HG02610 (cell line): ENCODE data around the gene DEPP1.
A peak's percentile ranks its signal among the peaks of the same experiment; 100 is the strongest.

ENCODE experiments used
- ATAC-seq: cut with Tn5 transposase; IDR thresholded peaks from one replicate; pipeline ENCODE4 v1.9.1; 2021; ENCODE audit warnings: mild to moderate bottlenecking, moderate library complexity; ENCODE audit not compliant: unreplicated experiment

The DEPP1 gene

DNA sequence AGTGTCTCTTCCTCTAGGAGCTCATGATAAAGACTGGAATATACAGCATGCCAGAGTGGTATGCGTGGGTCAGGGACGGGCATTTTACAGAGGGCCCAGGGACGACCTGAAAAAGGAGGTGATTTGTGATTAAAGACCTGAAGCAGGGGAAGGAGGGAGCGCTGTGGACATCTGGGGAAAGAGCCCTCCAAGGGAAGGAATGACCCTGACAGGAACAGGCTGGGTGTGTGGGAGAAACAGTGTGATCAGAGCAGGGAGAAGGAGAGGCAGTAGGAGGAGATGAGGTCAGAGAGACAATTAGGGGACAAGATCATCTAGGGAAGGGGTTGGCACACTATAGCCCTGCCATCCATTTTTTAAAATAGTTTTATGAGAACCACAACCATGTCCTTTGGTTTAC lies 22.4 kb downstream of the DEPP1 start:
- no peak for ATAC-seq

DNA sequence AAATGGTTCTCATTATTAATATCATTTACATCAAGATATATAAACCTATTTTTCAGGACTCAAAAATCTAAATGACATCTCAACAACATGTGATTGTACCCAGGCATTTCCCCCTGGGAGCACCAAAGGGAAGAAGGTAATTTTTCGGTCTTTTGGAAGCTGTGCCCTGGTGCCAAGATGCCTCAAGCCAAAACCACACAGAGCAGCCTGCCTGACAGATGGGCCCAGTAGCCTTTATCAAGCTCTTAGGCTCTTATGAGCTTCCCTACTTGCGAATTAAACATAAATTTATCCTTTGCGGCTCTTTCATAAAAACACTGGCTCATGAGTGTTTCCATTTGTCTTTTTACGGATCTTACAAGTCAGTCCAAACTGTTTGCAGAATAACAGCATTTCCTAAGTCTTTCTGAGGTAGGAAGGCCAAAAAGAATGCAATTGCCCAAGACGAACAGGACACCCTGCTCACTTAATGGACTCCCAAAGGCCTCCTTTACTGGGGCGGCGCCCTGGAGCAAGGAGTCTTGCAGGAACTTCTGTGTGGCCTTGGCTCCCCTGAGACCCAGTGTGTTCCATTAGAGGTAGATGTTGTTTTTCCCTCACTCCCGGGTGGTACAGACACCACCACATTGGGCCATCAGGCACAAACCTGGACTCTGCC lies 23.1 kb downstream of the DEPP1 start:
- ATAC-seq = no peak

DNA sequence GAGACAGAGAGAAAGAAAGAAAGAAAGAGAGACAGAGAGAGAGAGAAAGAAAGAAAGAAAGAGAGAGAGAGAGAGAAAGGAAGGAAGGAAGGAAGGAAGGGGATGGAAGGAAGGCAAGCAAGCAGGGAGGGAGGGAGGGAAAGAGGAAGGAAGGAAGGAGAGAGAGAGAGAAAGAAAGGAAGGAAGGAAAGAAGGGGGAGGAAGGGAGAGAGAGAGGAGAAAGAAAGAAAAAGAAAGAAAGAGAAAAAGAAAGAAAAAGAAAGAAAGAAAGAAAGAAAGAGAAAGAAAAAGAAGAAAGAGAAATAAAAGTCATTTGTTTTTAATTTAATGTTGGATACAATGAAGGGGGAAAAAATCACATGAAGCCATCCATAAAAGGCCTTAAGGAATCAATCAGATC lies 23.6 kb downstream of the DEPP1 start:
- ATAC-seq = no peak

DNA sequence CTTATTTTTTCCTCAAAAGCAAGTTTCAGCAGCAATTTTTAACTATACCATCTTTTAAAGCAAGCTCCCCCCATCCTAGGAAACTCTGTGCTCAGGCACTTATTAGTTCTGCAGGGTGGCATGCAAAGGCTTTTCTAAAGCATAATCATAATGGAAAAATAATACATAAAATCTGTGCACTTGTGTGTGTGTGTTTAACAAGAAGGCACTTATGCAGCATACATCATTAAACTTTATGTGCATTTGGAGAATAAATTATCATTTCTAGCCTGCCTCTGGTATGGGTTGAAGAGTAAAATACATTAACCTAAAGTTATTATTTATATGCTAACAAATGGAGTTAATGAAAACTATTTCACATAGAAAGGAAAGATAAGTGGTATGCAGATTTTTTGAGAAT lies 24.6 kb downstream of the DEPP1 start:
- no peak for ATAC-seq

DNA sequence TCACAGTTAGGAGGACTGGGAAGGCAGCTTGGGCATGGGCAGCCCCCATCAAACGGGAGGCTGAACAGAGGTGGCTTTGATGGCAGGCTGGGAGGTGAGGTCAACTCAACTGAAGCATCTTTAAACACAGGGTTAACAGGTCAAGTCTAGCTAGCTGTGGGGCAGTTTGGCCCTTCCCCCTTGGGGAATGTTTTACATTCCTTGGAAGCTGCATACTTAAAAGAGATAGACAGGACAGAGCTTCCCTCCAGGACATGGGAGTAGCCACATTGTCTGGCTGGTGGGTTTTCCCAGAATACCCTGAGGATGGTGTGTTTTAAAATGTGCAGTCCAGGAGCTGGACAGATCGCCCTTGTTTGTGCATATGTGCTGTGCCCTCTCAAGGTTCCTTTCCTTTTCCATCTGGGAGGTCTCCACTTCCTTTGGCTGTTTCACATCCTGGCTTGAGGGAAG lies 25.8 kb downstream of the DEPP1 start:
- no peak for ATAC-seq

DNA sequence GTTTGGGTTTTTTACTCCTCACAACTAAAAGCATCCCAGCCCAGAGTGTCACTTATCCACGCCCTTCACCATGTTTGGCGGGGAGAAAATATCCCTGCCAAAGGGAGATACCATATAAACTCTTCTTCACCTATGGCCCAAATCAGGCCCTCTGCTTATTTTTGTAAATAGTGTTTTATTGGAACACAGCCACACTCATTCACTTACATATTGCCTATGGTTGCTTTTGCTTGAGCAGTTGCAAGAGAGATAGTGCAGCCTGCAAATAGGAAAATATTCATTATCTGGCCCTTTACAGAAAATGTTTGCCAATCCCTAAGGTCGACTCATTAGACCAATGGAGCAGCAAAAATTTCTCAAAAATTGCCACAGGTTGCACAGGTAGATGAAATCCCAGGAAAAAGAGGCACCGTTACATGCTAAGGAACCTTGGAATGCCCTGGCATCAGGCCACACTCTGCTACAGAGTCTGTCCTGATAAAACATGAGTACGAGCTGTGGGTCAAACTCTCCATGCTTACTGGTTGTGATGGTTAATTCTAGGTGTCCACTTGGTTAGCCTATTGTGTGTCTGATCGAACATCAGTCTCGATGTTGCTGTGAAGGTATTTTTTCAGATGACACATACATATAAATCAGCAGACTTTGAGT lies 26.9 kb downstream of the DEPP1 start:
- no peak for ATAC-seq

DNA sequence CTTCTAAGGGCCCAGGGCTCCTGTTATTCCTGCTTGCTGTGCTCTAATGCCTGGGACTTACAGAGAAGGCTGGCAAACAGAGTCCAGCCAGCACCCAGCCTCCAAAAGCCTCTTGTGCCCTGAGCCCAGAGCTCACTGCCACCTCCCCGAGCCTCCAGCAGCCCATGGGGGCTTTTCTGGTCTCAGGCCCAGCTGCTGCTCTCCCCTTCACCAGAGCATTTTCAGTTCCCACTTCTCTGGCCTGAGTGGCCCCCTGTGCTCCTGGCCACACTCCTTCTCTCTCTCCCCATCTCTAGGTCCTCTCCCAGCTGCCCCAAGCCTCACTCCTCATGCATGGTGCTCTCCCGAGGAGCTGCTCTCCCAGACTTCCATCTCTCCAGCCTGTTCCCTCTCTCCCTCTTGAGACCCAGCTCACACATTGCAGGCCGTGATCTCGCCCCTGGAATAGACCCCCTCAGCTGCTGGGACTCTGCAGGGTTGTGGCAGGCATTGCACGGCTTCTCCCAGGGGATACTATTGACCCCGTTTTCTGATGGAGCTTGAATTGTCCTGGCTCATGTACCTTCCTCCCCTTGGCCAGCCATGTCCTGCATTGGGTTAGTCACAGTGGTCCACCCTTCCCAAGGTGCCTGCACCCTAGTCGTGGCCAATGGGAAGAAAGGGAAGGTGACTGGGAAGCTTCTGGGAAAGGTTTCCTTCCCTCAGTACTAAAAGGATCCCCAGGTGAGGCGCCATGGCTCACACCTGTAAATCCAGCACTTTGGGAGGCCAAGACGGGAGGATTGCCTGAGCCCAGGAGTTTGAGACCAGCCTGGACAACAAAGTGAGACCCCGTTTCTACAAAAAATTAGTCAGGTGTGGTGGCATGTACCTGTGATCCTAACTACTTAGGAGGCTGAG lies 28.0 kb downstream of the DEPP1 start:
- ATAC-seq = no peak

DNA sequence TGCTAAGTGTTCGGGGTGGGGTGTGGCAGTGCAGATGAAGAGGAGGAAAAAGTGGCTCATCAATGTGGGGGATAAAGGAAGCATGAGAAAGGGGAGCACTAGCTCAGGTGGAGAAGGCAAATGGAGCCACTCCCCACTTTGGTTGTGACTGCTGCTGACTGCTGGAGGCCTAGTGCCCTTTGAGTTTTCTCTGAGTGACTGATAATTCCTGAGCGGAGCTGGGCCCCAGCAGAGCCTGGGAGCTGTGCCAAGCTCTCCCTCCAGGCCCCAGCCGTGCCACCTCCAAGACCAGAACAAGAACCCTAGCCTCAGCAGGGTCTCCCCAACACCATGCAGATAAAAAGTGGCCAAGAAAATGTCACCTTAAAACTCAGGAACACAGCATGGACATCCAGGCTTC lies 28.7 kb downstream of the DEPP1 start:
- no peak for ATAC-seq

DNA sequence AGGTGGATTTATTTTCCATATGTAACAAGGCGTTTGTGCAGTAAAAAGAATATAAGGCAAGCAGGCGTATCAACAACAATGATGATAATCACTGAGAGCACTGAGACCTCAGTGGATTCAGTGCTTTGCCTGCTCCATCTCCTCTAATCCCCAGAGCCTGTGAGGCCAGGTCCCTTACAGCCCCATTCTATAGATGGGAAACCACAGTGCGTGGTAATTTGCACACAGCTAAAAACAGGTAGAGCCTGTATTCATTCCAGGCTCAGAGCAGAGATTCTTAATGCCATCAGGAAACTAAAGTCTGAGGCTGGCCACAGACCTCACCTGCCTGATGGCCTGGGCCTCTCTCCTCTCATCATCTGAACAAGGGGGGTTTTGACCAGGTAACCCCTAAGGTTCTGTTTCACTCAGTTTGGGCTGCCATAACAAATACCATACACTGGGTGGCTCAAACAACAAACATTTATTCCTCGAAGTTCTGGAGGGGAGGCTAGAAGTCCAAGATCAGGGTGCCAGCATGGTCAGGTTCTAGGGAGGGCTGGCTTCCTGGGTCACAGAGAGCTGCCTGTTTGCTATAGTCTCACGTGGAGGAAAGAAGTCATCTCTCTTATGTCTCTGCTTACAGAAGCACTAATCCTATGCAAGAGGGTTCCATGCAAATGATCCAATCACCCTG lies 29.3 kb downstream of the DEPP1 start:
- ATAC-seq = no peak

DNA sequence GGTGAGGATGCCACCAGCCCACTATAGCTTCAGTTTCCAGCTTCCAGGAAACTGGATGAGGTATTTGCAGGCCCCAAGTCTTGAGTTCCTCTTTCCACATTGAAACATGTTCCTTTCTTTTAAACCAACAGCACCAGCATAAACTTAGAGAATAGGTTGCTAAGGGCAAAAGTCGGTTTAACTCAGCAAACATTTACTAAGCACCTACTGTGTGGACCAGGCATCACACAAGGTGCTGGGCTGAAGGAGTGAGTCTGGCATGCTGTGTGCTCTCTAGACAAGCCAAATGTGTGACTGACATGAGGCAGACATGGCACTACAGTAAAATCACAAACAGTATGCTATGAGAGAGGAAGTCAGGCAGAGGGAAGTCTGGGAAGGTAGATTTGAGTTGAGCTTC lies 30.0 kb downstream of the DEPP1 start:
- no peak for ATAC-seq

DNA sequence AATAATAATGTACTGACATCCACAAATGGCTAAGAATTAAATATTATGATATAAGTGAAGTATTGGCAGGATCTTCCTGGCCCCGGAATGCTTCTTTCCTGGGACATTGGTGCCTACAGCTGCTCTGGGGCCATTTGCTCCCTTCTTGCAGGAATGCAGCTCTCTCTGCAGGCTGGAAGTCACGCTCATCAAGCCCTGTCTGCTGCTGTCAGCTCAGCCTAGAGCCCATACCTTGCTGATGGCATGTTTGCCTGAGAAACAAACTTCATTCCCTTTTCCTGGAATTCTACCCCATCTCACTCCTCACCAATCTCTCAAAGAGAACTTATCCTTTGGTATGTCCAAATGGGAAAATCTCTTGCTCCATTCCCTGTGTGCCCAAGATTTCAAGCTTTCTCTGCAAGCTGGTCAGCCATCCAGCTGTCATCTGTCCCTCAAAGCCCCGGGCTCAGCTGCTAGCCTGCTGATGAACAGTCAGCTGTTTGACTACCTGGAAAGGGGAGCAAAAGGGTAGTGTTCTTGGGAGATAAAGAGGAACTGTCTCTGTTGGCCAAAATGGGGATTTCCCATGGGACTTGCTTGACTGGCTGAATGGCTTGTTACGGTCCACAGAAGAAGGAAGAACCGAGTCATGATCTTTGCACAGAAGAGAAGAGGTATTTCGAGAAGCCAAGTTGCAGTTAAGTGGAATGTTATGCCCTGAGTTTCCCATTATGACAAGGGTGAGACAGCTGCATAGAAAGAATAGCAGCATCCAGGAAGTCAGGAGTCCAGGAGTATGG lies 31.0 kb downstream of the DEPP1 start:
- ATAC-seq = peak; percentile 66

DNA sequence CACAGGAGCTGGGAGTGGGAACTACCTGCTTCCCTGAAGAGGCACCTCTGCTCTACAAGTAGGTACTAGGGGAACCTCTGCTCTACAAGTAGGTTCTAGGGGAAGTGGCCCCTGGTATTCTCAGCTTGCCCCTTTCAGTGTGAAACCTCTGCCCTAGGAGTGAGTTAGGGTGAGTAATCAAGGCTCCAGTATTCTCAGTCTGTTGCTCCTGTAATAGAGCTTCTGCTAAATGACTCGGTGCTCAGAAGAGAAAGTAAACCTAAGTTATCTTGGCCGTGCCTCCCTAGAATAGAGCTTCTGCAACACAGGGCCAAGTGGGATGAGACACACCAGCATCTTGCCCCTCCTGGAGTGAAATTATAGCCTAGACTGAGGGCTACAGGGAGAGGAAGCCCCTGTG lies 32.4 kb downstream of the DEPP1 start:
- ATAC-seq = peak; percentile 73

DNA sequence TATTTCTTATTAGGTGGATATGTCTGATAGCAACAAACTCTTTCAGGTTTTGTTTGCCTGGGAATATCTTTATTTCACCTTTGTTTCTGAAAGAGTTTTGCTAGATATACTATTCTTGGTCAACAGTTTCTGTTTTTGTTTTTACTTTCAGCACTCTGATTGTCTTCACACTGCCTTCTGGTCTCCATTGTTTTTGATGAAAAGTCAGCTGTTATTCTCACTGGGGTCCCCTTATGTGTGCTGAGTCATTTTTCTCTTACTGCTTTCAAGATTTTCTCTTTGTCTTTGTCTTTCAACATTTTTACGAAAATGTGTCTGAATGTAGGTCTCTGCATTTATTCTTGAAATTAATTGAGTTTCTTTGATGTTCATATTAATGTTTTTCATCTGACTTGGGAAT lies 34.3 kb downstream of the DEPP1 start:
- no peak for ATAC-seq

DNA sequence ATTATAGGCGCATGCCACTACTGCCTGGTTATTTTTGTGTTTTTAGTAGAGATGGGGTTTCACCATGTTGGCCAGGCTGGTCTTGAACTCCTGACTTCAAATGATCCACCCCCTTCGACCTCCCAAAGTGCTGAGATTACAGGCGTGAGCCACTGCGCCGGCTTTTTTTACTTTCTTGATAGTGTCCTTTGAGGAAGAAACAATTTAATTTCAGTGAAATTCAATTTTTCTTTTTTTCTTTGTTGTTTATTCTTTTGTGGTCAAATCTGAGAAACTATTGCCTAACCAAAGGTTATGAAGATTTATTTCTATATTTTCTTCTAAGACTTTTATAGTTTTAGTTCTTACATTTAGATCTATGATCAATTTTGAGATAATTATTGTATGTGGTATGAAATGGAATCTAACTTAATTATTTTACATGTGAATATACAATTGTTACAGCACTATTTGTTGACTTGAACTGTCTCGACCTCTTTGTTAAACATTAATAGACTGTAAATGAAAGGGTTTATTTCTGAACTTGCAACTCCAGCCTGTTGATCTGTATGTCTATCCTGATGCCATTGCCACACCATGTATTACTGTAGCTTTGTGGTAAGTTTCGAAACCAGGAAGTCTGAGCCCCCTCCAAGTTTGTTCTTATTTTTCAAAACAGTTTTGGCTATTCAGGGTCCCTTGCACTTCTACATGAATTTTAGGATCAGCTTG lies 38.8 kb downstream of the DEPP1 start:
- ATAC-seq = no peak

DNA sequence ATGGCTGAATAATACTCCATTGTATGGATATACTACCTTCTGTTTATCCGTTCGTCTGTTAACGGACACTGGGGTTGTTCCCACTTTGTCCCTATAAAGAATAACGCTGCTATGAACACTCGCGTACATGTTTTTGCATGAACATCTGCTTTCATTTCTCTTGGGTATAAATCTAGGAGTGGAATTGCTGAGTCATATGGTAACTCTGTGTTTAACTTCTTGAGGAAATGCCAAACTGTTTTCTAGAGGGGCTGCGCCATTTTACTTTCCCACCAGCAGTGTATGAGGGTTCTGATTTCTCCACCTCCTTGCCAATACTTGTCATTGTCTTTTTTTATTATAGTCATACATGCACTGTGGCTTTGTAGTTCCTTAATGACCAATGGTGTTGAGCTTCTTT lies 39.7 kb downstream of the DEPP1 start:
- ATAC-seq = no peak

DNA sequence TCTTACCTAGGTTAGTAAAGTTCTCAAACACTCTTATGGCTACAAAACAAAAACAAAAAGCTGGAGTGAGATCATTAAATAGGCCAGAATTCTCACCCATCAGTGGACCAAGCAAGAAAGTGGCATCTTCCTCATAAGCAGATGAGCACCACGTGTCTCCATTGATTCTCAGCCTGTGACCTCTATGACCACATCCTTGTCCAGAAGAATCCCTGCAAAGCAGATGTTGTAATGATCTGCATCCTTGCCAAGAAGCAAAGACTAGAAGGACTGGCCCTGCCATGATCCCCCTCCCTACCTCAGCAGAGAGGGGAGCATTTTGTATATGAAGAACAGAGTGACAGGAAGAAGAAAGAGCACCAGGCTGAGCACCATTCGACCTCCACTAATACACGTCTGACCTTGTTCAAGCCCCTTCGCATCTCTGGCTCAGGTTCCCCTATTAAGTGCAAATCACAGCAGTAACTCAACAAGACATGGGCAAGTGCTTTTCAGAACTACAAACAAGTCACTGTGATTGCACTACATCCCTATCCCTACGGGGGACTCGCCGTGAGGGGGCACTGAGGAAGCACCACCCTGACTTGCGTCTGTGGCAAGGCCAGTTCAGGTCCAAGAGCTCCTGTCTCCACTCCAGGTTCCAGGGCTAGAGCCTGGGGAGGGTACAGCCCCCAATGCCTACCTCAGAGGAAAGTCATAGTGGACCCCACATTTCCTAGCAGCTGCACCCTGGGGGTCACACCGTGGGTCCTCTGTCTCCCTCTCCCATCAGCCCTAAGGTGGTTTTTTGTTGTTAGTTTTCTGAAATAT lies 41.2 kb downstream of the DEPP1 start:
- ATAC-seq = no peak

DNA sequence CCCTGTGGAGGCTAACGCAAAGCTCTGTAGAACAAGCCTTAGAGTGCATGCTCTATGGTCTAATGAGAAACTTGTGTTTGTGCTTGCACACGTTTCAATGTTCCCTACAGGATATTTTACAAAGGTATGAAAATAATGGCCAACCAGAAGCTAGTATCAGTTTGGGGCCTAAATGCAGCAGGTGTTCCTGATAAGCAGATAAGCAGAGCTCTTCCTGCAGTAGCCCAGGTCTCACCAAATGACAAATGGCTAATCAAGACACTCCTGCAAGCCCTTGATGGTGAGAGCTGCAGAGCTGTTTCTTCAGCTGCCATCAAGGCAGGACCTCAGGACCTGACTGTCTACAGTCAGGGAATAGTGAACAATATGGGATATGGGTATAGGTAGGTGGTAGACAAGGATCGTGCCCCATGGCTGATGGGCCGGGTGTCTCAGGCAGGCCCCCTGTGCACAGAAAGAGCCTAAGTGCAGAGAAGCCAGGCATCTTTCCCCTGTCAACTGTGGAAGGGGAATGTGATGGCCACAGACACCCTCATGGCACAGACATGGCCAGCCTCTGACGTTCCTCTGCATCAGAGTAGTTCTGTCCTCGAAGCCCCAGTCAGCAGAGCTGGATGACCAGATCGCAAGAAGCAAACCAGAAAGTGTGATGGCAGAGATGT lies 42.2 kb downstream of the DEPP1 start:
- no peak for ATAC-seq

DNA sequence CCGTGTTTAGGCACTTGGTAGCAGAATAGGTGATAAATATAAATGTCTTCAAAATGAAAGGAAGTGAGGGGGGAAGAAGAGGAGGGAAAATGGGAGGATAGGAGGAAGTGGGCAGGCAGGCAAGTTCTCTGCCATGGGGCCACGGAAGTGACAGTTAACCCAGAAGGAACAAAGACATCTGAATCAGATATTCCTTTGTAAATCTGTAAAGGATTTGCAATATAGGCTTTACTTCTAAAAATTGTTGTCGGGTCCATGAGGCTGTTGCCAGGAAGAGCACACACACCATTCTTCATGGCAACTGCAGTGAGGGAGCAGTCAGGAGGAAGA lies 42.7 kb downstream of the DEPP1 start:
- ATAC-seq = no peak
